ENCODE data around the gene CCL14.
"Not testable (repeated sequence)": the region's sequence is repeated elsewhere in the genome, so short reads cannot be mapped to it uniquely, and the experiment has no call there.

The CCL14 gene

DNA sequence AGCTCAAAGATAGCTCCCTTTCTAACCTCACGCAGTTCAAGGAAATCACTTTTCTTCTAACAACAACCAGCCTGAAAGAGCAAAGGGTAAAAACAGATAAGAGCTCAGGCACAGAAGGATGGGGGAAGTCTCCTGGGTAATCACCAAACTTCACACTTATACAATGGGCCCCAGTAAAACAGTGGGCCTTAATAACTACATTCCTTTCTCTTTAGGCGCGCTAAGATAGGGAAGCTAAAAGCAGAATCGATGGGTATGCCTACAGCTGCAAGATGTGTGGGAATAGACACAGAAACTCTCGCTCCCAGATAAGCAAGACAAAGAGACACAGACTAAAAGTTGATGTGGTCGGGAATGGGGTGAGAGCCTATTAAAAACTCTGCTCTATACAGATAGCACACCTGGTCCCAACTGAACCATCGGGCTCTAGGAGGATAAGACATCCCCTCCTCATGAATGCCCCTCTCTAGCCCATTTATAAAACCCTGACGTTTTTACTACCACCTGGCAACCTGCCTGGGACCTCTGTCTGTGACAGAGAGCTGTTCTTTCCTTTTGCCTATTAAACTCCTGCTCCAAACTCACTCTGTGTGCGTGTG is 43.8 kb downstream of the CCL14 start:
- no peak for DNase-seq (ENCODE audit: low read depth)

DNA sequence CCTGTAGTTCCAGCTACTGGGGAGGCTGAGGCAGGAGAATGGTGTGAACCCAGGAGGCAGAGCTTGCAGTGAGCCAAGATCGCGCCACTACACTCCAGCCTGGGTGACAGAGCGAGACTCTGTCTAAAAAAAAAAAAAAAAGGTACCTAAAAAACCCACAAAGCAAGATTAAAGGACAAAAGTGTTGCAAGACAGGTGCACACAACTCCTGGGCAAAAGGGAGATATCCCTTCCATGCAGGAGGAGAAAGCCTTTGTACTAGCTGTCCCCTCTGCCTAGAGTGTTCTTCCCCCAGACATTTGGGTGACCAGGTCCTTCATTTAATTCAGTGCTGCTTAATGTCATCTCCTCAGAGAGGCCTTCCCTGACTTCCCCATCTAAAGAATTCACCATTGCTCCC is 48.0 kb downstream of the CCL14 start:
- not testable (repeated sequence) for DNase-seq (ENCODE audit: low read depth)

DNA sequence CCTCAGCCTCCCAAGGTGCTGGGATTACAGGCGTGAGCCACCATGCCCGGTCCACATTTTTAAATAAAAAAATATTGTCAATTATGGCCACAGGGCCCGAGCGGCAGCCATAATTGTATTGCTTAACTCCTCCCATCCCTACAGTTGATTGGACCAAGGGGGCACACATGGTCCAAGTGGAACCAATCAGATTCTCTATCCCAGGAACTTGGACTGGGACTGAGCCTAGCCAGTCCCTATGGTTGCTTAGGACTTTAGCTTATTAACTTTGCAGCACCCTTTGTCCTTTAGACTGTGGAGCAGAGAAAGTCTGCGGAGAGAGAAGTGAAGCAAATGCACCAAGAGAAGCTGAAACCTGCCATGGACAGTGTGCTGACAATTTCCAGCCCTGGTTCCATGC is 50.5 kb downstream of the CCL14 start:
- no peak for DNase-seq (ENCODE audit: low read depth)

DNA sequence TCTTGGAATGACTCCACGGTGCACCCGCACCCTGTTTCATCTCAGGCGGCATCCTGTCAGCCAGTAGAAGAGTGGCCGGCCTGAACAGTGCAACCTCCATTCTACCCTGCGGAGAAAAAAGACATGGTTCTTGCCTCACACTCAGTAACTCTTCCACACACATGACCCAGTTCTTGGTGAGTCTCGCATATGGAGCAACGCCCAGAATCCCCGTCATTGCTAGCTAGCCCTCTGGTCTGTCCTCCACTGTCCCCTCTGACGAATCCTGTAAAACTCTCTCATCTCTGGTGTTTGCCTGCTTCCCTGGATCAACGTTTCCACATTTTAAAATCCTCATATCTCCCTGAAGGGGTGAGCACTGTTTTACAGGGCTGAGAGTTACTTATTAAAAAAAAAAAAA is 51.8 kb downstream of the CCL14 start:
- no peak for DNase-seq (ENCODE audit: low read depth)
